Ramos (cell line): ENCODE measurements around the gene CCDC175.

ENCODE experiments used
- in situ Hi-C: fragments of 300-500 bp; cut with MboI; formaldehyde crosslinking; loops from one replicate; pipeline ENCODE4 v1.14.3; 2022; ENCODE audit warnings: low sequenced_read_pairs; ENCODE audit not compliant: unreplicated experiment

CCDC175 gene

DNA sequence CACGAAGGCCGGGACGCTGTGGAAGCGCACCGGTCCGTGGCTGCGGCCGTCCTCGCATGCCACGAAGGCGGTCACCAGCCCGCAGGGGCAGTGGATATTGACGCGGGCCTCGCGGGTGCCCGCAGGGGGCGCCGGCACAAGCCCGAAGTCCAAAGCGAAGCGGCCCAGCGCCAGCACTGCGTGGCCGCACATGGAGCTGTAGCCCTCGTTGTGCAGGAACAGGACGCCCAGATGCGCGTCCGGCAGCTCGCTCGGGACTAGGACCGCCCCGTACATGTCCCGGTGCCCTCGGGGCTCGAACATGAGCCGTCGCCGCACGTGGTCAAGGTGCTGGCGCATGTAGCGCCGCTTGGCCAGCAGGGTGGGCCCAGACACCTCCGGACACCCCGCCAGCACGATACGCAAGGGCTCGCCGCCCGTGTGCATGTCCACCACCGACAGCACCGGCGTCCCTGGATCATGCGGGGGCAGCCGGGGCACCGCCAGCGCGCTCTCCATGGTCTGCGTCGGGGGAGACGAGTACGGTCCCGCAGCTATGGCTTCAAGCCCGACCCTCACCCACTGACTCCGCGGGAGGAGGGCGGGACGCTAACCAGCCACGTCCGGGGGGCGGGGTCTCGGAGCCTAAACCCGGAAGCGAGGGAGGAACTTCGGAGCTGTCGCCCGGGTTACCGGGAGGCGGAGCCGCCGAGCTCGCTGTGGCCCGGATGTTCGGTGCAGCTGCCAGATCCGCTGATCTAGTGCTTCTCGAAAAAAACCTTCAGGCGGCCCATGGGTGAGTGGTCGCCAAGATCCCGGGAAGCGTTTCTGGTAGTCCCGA lies 92.6 kb downstream of the CCDC175 start, which contains the start of the genes JKAMP and L3HYPDH:
JKAMP (plus strand) TSS at position 699 of the 820 bp plus-strand sequence; CDS start at position 772, 73 bp downstream.
L3HYPDH (minus strand) TSS at position 590 of the 820 bp plus-strand sequence; CDS start at position 498, 92 bp downstream.
- in situ Hi-C loops: loop anchor here (25.0 kb wide), 1 partner anchor 678 kb away; the partner anchor contains the start of gene DHRS7

DNA sequence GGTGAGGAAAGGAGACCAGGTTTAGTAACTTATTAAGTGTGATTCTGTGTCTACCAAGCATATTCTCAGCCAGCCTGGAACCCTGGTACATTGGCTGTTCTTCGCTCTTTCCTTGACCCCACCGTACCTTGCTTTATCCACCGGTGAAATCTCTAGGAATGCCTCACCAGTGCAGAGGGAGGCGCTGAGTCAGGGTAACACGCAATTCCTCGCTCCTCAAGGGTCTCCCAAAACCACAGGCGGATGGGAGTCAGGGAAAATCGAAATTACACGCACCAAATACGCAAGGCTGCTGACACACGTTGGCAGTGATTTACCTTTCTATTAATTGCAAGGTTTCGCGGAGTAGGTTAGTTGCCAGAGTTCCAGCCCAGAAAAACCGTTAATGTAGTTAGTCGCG lies 93.2 kb downstream of the CCDC175 start:
- in situ Hi-C loops: loop anchor here (25.0 kb wide), 1 partner anchor 679 kb away; the partner anchor contains the start of gene DHRS7

DNA sequence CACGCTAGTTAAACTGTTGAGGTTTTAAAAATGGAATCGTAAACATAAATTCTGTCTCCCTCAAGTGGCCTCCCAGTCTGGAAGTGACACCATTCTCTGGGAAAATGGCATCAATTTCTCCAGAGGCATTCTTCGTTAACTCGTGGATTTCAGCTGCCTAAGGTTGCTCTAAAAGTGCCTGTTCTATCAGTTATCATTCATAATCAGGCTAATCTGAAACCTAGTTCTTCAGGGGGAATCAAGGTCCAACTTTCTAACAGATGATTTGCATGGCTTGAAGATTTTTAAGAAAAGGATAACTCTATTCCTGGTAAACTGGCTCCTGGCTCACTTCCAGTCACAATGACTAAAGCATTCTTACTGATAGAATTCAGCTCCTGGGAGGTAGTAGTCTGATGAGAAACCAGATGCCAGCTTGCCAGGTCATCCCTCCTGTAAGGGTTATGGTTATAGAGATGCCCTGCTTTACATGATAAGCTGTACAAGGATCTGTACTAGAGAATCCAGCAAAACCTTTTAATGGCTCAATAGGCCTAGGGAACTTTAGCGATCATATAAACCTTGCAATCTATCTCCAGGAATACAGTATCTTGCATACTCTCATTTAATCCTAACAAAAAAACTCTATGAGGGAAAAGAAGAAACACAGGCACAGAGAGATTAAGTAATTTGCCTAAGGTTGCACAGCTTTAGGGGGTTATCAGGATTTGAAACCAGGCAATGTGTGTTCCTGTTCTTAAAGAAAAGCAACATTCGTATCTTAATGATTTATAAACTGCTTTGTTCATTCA lies 93.9 kb downstream of the CCDC175 start:
- in situ Hi-C loops: loop anchor here (25.0 kb wide), 1 partner anchor 680 kb away; the partner anchor contains the start of gene DHRS7

DNA sequence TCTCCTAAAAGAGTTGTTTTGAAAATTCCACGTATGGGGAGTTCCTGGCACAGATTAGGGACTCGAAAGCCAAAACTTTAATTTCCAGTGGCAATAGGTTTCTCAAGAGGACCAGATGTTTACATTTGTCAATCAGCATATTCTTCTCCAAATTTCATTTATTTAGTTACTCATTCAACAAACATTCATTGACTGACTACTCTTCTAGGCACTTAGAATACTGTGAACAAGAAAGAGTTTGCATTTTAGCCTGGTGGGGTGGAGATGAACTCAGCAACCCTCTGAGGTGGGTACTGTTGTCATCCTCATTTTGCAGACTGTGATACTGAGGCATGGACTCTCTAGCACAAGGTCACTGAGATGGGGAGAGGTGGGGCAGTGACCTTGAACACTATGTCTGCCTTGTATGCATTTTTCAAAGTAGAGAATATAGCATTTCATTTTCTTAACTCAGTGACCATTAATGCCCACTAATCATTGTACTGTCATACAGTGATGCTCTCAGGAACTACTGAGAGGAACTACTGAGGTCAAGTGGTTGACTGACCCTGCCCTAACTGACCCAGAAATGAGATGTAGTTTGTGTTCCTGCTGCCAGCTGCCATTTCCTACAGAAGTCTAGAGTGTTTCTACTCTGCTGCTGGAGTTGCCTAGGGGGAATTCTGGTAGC lies 94.6 kb downstream of the CCDC175 start:
- in situ Hi-C loops: loop anchor here (25.0 kb wide), 1 partner anchor 680 kb away; the partner anchor contains the start of gene DHRS7

DNA sequence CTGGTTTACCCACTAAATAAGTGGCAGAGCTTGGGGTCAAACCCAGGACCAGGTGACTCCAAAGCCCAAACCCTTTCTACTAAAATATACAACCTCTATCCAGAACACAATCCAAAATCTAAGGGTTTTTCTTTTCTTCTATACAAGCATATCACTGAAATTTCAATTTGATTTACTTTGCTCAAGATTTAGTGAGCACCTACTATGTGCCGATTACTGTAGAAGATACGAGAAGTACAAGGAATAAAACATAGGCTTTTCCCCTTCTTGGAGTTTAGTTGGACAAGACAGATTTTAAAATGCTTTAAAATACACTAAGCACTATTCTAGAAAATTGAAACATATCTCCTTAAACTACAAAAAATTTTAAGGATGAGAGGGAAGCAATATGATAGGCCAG lies 95.2 kb downstream of the CCDC175 start:
- in situ Hi-C loops: loop anchor here (25.0 kb wide), 1 partner anchor 681 kb away; the partner anchor contains the start of gene DHRS7

DNA sequence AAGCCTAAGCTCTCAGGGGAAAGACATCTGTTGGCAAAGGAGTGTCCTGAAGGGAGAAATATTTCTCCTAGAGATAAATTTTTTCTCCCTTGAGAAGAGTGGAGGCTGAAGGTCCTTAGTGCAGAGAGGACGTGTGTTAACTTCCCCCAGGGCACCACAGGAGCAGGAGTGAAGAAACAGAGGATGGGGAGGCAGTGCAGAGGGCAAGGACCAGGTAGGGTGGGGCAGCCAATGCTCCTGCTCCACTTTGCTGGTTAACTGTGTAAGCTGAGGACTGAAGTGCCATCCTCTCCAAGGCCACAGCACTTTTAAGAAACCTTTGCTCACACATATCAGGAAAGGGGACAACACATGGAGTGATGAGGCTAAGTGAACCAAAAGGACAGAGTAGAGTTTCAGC lies 96.4 kb downstream of the CCDC175 start:
- in situ Hi-C loops: loop anchor here (25.0 kb wide), 1 partner anchor 682 kb away; the partner anchor contains the start of gene DHRS7

DNA sequence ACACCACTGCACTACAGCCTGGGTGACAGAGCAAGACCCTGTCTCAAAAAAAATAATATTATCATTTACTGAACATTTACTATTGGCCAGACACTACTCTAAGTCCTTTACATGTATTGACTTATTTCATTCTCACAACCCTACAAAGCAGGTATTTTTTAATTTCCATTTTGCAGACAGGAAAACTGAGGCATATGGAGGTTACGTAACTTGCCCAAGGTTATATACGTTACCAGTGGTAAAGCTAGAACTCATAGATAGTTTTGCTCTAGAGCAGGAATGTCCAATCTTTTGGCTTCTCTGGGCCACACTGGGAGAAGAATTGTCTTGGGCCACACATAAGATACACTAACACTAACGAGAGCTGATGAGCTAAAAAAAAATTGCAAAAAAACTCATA lies 98.1 kb downstream of the CCDC175 start:
- in situ Hi-C loops: loop anchor here (25.0 kb wide), 1 partner anchor 684 kb away; the partner anchor contains the start of gene DHRS7

DNA sequence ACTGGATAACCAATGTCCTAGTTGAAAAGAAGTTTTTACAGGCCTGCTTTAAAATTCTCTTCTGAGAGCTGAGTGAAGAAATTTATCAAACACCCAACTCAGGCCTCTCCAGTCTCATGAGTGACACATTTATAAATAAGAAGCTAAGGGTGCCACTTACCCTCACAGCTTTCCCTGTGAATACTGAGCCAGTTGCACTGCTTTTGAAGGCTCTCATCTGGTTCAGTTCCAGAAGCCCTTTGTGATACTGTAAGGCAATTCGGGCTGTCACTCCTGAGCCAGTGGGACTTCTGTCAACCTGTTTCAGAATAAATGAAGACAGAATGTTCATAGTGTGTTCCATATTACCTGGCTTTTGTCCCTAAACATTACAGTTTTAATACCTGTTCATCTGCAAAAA lies 100.9 kb downstream of the CCDC175 start:
- in situ Hi-C loops: loop anchor here (25.0 kb wide), 1 partner anchor 687 kb away; the partner anchor contains the start of gene DHRS7

DNA sequence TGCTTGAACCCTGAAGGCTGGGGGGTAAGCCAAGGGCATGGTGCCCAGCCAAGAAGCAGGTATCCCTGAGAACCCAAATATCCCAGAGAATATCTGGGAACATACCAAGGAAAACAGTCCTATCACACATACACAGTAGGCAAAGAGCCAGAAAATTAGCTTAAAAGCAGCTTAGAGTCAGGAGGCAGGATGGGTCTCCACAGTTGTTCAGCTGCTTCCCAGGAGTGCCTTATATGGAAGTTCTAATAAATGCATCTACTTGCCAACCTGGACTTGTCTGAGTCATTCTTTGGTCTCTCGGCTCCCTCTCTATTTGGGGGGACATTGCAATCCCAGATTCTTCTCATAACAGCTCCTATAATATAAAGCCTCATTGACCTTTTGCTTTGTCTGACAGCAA lies 102.4 kb downstream of the CCDC175 start:
- in situ Hi-C loops: no loop called here

DNA sequence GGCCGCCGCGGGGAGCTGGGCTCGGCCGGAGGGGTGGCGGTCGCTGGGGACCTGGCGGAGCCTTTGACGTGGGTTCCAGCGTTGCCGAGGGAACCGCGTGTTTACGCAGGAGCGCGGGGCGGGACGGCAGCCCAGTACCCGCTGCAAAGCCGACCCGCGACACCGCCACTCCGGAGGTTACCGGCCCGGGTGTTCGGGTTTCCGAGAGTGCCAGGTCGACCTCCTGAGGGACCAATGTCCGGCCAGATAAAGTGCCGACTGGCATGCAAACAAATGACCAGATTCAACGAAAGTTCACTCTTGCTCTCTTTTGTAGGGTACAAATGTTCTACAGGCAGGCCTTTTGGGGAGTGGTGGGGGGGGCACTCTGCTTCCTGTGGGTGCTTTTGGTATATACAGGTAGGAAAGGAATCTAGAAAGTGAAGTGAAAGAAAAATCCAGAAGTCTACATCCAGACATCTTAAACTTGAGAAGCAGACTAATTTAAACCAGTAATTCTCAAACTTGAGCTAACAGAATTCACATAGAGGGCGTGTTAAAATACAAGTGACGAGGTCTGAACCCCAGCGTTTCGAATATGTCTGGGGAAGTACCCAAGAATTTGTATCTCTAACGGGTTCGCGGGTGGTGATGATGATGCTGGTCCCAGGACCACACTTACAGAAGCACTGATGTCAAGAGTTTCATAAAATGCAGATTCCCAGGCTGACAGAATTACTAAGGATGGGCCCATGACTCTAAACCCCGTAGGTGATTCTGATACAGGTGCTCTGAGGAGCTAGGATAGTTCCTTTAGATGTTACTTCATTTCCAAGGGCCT lies 111.1 kb downstream of the CCDC175 start, which contains the start of gene GPR135:
GPR135 (minus strand) TSS at position 65 of the 820 bp plus-strand sequence. CDS start 154 bp downstream, outside the sequence.
- in situ Hi-C loops: no loop called here

DNA sequence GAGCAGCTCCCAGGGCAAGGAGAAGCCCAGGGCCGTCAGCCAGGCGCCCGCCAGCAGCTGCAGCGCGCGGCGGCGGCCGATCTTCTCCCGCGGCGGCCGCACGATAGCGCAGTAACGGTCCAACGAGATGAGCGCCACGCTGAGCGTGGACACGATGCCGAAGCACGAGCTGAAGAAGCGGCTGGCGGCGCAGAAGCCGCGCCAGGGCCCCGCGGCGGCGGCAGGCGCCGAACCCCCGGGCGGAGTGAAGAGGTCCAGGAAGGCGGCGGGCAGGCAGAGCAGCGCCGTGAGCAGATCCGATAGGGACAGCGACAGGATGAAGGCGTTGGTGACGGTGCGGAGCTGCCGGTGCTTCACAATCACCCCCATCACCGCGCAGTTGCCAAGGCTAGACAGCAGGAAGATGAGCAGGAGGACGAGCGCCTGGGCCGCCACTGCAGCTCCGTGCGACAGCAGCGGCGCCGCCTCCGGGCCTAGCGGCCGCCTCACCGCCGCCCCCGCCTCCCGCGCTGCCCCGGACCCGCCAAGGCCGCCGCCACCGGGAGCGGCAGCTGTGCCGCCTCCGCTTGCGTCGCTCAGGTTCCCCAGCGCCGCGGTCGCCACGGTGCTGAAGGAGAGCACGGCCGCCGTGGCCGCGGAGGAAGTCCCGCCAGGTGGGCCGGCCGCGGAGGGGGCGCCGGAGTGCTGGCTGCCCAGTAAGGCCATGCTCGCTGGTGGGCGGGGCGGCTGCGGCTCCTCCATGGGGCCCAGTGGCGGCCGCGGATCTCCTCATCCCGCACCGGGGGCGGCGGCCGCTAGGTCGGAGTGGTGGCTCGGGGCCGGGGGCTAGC lies 111.9 kb downstream of the CCDC175 start:
- in situ Hi-C loops: no loop called here

DNA sequence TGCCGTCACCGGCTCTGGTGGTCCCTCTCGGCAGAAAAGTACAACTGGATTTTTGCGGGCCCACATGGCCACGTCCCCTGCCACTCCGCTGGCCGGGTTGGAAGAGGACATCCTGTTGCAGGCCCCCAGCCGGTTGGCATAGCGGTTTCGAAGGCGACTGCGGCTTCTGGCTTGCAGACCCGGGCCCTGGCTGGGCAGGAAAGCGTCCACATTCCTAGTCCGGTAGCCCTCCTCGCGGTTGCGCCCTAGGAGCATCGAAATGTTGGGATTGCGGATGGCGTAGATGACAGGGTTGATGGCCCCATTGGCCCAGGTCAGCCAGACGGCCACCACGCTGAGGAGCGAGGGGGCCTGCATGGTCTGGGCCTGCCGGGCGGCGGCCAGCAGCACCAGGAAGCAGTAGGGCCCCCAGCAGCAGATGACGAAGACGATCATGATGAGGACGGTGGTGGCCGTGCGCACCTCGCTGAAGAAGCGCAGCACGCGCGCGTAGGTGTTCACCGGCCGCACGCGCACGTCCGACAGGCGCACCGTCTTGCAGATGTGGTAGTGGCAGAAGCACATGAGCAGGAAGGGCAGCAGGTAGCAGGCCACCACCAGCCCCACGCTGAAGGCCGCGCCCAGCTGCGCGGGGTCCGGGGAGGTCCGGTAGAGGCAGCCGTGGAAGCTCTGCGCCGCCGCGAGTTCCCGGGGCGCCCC lies 112.7 kb downstream of the CCDC175 start:
- in situ Hi-C loops: no loop called here

DNA sequence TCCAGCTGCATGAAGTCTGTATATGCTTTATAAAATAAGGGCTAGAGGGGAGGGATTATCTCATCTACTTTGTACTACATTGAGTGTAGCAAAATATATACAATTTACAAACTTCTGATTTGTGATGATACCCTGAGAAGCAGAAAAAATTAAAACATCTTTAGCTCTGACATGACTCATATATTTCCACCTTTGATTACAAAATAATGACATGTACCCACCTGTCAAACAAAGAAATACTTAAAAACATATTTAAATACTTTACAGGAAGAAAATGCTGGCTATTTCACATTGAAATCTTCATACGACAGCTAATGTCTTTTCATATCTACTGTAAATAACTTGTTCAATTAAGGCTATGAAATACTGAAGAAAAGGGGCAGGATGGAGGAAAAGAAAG lies 114.7 kb downstream of the CCDC175 start:
- in situ Hi-C loops: no loop called here

DNA sequence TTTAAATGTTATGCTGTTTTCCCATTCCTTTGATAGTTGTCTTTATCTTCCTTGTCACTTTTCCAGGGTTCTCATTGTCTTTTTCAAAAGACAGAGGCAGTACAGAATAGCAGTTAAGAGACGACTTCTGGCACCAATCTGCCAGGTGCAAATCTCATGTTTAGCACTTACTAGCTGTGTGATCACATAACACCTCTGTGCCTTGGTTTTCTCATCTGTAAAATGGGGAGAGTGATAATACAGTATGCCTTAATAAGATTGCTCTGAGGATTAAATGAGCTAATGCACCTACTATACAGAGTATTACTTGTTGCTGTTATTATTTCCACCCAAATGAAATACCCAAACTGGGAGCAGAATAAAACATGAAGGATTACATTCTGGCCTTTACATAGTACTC lies 116.2 kb downstream of the CCDC175 start:
- in situ Hi-C loops: no loop called here

DNA sequence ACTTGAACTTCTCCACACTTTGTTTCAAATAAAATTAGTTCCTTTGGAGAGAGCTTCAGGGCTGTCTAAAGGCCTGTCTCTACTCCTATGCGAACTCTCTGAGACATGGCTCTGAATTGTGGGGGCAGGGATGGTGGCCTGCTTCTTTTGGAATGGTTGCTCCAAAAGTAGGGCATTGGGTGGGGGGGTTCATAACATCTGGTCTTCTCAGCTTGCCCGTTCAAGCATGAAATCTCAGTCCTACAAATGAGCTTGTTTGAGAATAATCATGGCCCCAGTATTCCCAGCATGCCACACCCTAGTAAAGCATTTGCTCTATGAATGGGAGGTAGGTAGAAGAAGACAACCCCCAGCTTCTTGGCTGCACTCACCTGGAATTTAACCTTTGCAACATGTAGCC lies 118.1 kb downstream of the CCDC175 start:
- in situ Hi-C loops: no loop called here

DNA sequence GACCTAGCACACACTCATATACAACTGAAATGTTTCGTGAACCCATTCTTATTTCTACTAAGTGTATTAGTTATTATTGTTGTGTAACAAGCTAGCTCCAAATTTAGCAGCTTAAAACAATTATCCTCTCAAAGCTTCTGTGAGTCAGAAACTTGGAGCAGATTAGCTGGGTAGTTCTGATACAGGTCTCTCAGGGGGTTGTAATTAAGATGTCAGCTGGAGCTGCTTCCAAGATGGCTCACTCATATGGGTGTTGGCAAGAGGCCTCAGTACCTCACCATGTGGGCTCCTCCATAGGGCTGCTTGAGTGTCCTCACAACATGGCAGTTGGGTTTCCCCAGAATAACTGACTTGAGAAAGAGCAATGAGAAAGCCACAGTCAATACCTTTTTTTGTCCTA lies 121.2 kb downstream of the CCDC175 start:
- in situ Hi-C loops: no loop called here
